Heart left ventricle (tissue), 13 donors: ENCODE data around the gene GCA.

Source experiments
- CTCF ChIP-seq, 12 donors: fragments of 200-600 bp; sonication (generic) in 4 of 12; IDR thresholded peaks; one replicate each; pipeline versions ENCODE4 v1.5.0 to v1.8.0; 2018 to 2022; ENCODE audit warnings: antibody characterized with exemption in 12 of 12, mild to moderate bottlenecking in 5 of 12
- POLR2A ChIP-seq, 2 donors: fragments of 450-650 bp; IDR thresholded peaks; one replicate each; pipeline ENCODE4 v1.6.1; 2017; ENCODE audit warnings: antibody characterized with exemption in 2 of 2, mild to moderate bottlenecking in 2 of 2, moderate library complexity in 2 of 2
- donor health status: ischemic (EF 13 %, LVEDD 7.1; RV severe dilation, severe dysfunction).
- donor health status: DM: no; HTN: yes; CAD: no.
- donor health status: DM: no; HTN: no; CAD: no.
- donor health status: ischemic (EF 25% LVEDD 6.9; RV normal size, moderate dysfunction).
- donor health status: ischemic (EF 25% LVEDD 5.7; RV mildly dilated, moderate dysfunction).
- donor health status: ischemic (EF 35%, LVEDD 5.7; RV mildly dilated, moderate dysfunction).
- donor health status: nonischemic (EF 11% LVEDD 7.7; RV severe dilation, severe dysfunction).
- donor health status: DM: yes; HTN: yes; CAD: no.
- donor health status: PGD.
- donor health status: ischemic (EF 29% LVEDD 5.4; RV normal size, mild dysfunction).
- donor health status: nonischemic (EF 23%, LVEDD 6.1; RV moderate dilation, normal function).

- TF ChIP-seq CTCF (IDR thresholded peaks at IDR 0.05), result no peak
- TF ChIP-seq POLR2A (IDR thresholded peaks at IDR 0.05), result no peak
Measured at GRCh38 chr2:162379719-162380580, 36.0 kb downstream of the GCA start.
